IMR-90 (cell line): ENCODE measurements around the gene CCNT2. TPM values are rescaled to one million over a fixed set of nuclear protein-coding genes. Genes with fewer than 3 reads are reported as not detected.

Source experiments
- ATAC-seq: fragments of 200-7000 bp; cut with Tn5 transposase; 2 replicates; pipeline ENCODE4 v1.9.1; 2020; ENCODE audit warnings: low read depth, mild to moderate bottlenecking, moderate library complexity
- BruUV-seq: library from RNA; stranded (reverse); fragments of 400-500 nt; replicated peaks from 2 replicates; lab custom pipeline; 2021; lab: Mats Ljungman, UMichigan
- CTCF ChIA-PET: fragments of 300-600 bp; formaldehyde crosslinking; extraction: SDS; loops from one replicate; lab custom pipeline; 2021; ENCODE audit warnings: antibody characterized with exemption; lab: Yijun Ruan, JAX
- POLR2A ChIA-PET: fragments of 300-600 bp; sonication (Branson Sonifier 250); formaldehyde crosslinking; loops from one replicate; lab custom pipeline; 2022; ENCODE audit warnings: antibody characterized with exemption; ENCODE audit not compliant: unreplicated experiment; lab: Charles Lee
- DNase-seq: peaks from one replicate; pipeline ENCODE4 v3.0.0; 2013
- H2AFZ ChIP-seq: replicated peaks from 2 replicates; pipeline ENCODE3; 2013; ENCODE audit warnings: low read length, mild to moderate bottlenecking; ENCODE audit not compliant: poor library complexity
- H2AK5ac ChIP-seq: 2 replicates; pipeline ENCODE4 v1.6.1; 2013; ENCODE audit warnings: low read depth, low read length, inconsistent platforms
- H2AK9ac ChIP-seq: replicated peaks from 2 replicates; pipeline ENCODE3; 2013; ENCODE audit warnings: mild to moderate bottlenecking, low read depth, low read length, moderate library complexity; ENCODE audit not compliant: poor library complexity
- H2BK120ac ChIP-seq: 2 replicates; pipeline ENCODE4 v1.6.1; 2013; ENCODE audit warnings: low read depth, low read length, inconsistent platforms
- H2BK15ac ChIP-seq: 3 replicates; pipeline ENCODE4 v1.6.1; 2013; ENCODE audit warnings: low read depth, low read length, inconsistent platforms
- H2BK20ac ChIP-seq: 2 replicates; pipeline ENCODE4 v1.6.1; 2013; ENCODE audit warnings: low read depth, mild to moderate bottlenecking, inconsistent platforms, low read length, moderate library complexity
- H2BK5ac ChIP-seq: 2 replicates; pipeline ENCODE4 v1.6.1; 2013; ENCODE audit warnings: mild to moderate bottlenecking, low read depth, low read length, inconsistent platforms; ENCODE audit not compliant: poor library complexity, severe bottlenecking
- H3K14ac ChIP-seq: replicated peaks from 2 replicates; pipeline ENCODE4 v1.6.1; 2013; ENCODE audit warnings: low read depth, low read length, inconsistent platforms
- H3K18ac ChIP-seq: 2 replicates; pipeline ENCODE4 v1.6.1; 2013; ENCODE audit warnings: low read depth, low read length, control low read depth
- H3K23ac ChIP-seq: 2 replicates; pipeline ENCODE4 v1.6.1; 2013; ENCODE audit warnings: low read depth, low read length, inconsistent platforms
- H3K27ac ChIP-seq: 2 replicates; pipeline ENCODE4 v1.5.1; 2013; ENCODE audit warnings: mild to moderate bottlenecking, control low read depth, low read length; ENCODE audit not compliant: insufficient read depth
- H3K27me3 ChIP-seq: 2 replicates; pipeline ENCODE4 v1.6.1; 2013; ENCODE audit warnings: low read length; ENCODE audit not compliant: control insufficient read depth, insufficient read depth
- H3K36me3 ChIP-seq: 2 replicates; pipeline ENCODE4 v1.6.1; 2013; ENCODE audit warnings: low read length, mixed read lengths; ENCODE audit not compliant: control insufficient read depth, insufficient read depth
- H3K4ac ChIP-seq: 2 replicates; pipeline ENCODE4 v1.6.1; 2013; ENCODE audit warnings: low read depth, low read length, inconsistent platforms
- H3K4me1 ChIP-seq: 2 replicates; pipeline ENCODE4 v1.6.1; 2013; ENCODE audit warnings: low read length, mixed read lengths; ENCODE audit not compliant: control insufficient read depth, insufficient read depth
- H3K4me2 ChIP-seq: 2 replicates; pipeline ENCODE4 v1.6.1; 2013; ENCODE audit warnings: low read depth, mild to moderate bottlenecking, control low read depth, low read length, moderate library complexity
- H3K4me3 ChIP-seq: 2 replicates; pipeline ENCODE4 v1.5.1; 2013; ENCODE audit warnings: low read depth, mild to moderate bottlenecking, control low read depth, low read length, moderate library complexity; ENCODE audit not compliant: insufficient read depth
- H3K56ac ChIP-seq: 2 replicates; pipeline ENCODE4 v1.6.1; 2013; ENCODE audit warnings: low read length, inconsistent platforms; ENCODE audit not compliant: insufficient read depth; ENCODE audit errors: extremely low read depth
- H3K79me1 ChIP-seq, 2 experiments: 2 replicates each; pipeline ENCODE4 v1.6.1; 2013; ENCODE audit warnings: low read length in 2 of 2, inconsistent platforms in 1 of 2, low read depth in 1 of 2
- H3K9ac ChIP-seq: 2 replicates; pipeline ENCODE4 v1.6.1; 2013; ENCODE audit warnings: low read depth, low read length, control low read depth
- H3K9me1 ChIP-seq: 2 replicates; pipeline ENCODE4 v1.6.1; 2013; ENCODE audit warnings: low read length, inconsistent platforms; ENCODE audit not compliant: insufficient read depth
- H3K9me3 ChIP-seq: 2 replicates; pipeline ENCODE4 v1.6.1; 2013; ENCODE audit warnings: low read length; ENCODE audit not compliant: control insufficient read depth, insufficient read depth
- H4K20me1 ChIP-seq: 2 replicates; pipeline ENCODE4 v1.6.1; 2013; ENCODE audit warnings: low read length, inconsistent platforms; ENCODE audit not compliant: insufficient read depth
- H4K5ac ChIP-seq: 2 replicates; pipeline ENCODE4 v1.6.1; 2013; ENCODE audit warnings: mild to moderate bottlenecking, low read depth, low read length, control low read depth
- H4K8ac ChIP-seq, 2 experiments: 2 replicates each; pipeline ENCODE4 v1.6.1; 2013; ENCODE audit warnings: low read depth in 2 of 2, low read length in 2 of 2, control low read depth in 1 of 2, inconsistent platforms in 1 of 2
- H4K91ac ChIP-seq: 2 replicates; pipeline ENCODE4 v1.6.1; 2013; ENCODE audit warnings: low read depth, low read length, inconsistent platforms; ENCODE audit not compliant: insufficient read depth
- CEBPB ChIP-seq: IDR thresholded peaks from 2 replicates; pipeline ENCODE4 v1.6.1; 2012; ENCODE audit warnings: low read depth, low read length, improper control_type of control experiment
- ELK1 ChIP-seq: fragments of 150-350 bp; IDR thresholded peaks from 2 replicates; pipeline ENCODE4 v1.6.1; 2016; ENCODE audit warnings: low read depth, mild to moderate bottlenecking, low read length, moderate library complexity, borderline replicate concordance
- MAFK ChIP-seq: IDR thresholded peaks from 2 replicates; pipeline ENCODE4 v1.6.1; 2012; ENCODE audit warnings: low read depth, low read length, improper control_type of control experiment
- MAZ ChIP-seq: IDR thresholded peaks from 2 replicates; pipeline ENCODE4 v1.6.1; 2012; ENCODE audit warnings: low read depth, mild to moderate bottlenecking, low read length, improper control_type of control experiment, moderate library complexity, borderline replicate concordance
- NFE2L2 ChIP-seq: fragments of 150-350 bp; IDR thresholded peaks from 2 replicates; pipeline ENCODE4 v1.6.1; 2016; ENCODE audit warnings: low read depth, mild to moderate bottlenecking, low read length
- POLR2A ChIP-seq: IDR thresholded peaks from 2 replicates; pipeline ENCODE4 v1.6.1; 2012; ENCODE audit warnings: mild to moderate bottlenecking, low read depth, low read length
- WGBS, 2 experiments: methylation state at CpG; one replicate each; pipeline versions ENCODE4 v1.1.5 to v1.1.7; 2013; ENCODE audit warnings: missing lambda C conversion rate in 2 of 2; ENCODE audit not compliant: insufficient read length in 1 of 2; ENCODE audit errors: extremely low coverage in 2 of 2; 5-methylcytosine and 5-hydroxymethylcytosine counted together
- dilution Hi-C: fragments of 300-500 bp; cut with HindIII; formaldehyde crosslinking; loops from one replicate; pipeline ENCODE4 v1.14.3; 2018; ENCODE audit warnings: low sequenced_read_pairs; ENCODE audit not compliant: unreplicated experiment
- in situ Hi-C: fragments of 300-500 bp; cut with MboI; formaldehyde crosslinking; loops from 3 replicates; pipeline ENCODE4 v1.14.3; 2019; ENCODE audit warnings: low sequenced_read_pairs, inconsistent platforms, mixed read lengths
- intact Hi-C: fragments of 100-400 bp; cut with micrococcal nuclease; formaldehyde crosslinking; loops from 2 replicates; pipeline ENCODE4 v1.10.0; 2022
- polyA plus RNA-seq, 3 experiments: library from polyadenylated mRNA; depleted of rRNA; stranded (reverse); fragments of >200 nt; gene quantifications; 2 replicates each; pipeline ENCODE4 v1.2.3, GENCODE V29; 2012; ENCODE audit warnings: low replicate concordance in 1 of 3
- total RNA-seq: library from RNA; depleted of rRNA; stranded (reverse); fragments of >200 nt; gene quantifications from 2 replicates; pipeline ENCODE4 v1.2.3, GENCODE V29; 2012

CCNT2 gene
- total and polyA plus RNA-seq, 2 of the 4 experiments (the other 2 are of a cell fraction), result 8.8 to 44.6 TPM

GRCh38 chr2:135002836-135003235 lies 84.2 kb downstream of the CCNT2 start:
- no peak for DNase-seq
- Histone ChIP-seq H3K79me1 (no peaks in the 10 kb centered on the region), H3K4me3 (no peak overlapping the region), H4K8ac (no peak overlapping the region), H3K9ac (no peak overlapping the region), H3K9me3 (no peaks in the 10 kb centered on the region), H2BK120ac (no peak overlapping the region), H3K18ac (no peak overlapping the region), H3K23ac (no peak overlapping the region), H3K4me2 (no peak overlapping the region), H3K56ac (no peak overlapping the region), H2AK9ac (no peak overlapping the region), H3K27ac (no peak overlapping the region), H2AK5ac (no peak overlapping the region), H3K27me3 (peaks cover 24% of the 10 kb centered on the region), H4K5ac (no peak overlapping the region), H3K14ac (no peak overlapping the region), H2BK5ac (no peak overlapping the region), H3K9me1 (no peaks in the 10 kb centered on the region), H4K20me1 (no peaks in the 10 kb centered on the region), H2BK15ac (no peak overlapping the region), H3K4ac (no peak overlapping the region), H3K36me3 (no peaks in the 10 kb centered on the region), H3K4me1 (no peaks in the 10 kb centered on the region), H4K91ac (no peak overlapping the region), H2AFZ (no peak overlapping the region), H2BK20ac (no peak overlapping the region)
- intact Hi-C loops (loop anchor here (5.0 kb wide), 2 partner anchors 469 to 584 kb away; no protein-coding TSS in a partner anchor), dilution Hi-C loops (no loop called here), in situ Hi-C loops (loop anchor here (10.0 kb wide), 1 partner anchor 602 kb away; no protein-coding TSS in a partner anchor)
- CTCF ChIA-PET, result interaction anchor here (0.6 kb wide), 2 partner anchors 400 to 588 kb away, joined by 3 to 7 read pairs; no protein-coding TSS in a partner anchor
- POLR2A ChIA-PET, result no interaction called here
- no CpG with 5 or more reads among the region's 4 CpGs for WGBS, 2 experiments
- BruUV-seq, result no TSS peak
- TF ChIP-seq CEBPB (no peak), POLR2A (no peak), MAFK (no peak), ELK1 (no peak), NFE2L2 (no peak), MAZ (no peak)
- no peak for ATAC-seq
